Erythroblast (primary cell): ENCODE measurements around the gene SPARC.

Experiments
- DNase-seq, 2 experiments: peaks; one replicate each; lab custom pipeline; 2025; lab: John Stamatoyannopoulos, UW
- GATA1 ChIP-seq: IDR thresholded peaks from 2 replicates; pipeline ENCODE4 v1.6.1; 2011; ENCODE audit warnings: low read depth, mild to moderate bottlenecking, control low read depth, low read length, moderate library complexity
- POLR2A ChIP-seq: IDR thresholded peaks from 2 replicates; pipeline ENCODE4 v1.6.1; 2011; ENCODE audit warnings: mild to moderate bottlenecking, low read length

The SPARC gene

GRCh38 chr5:151646334-151646733 lies 40.4 kb downstream of the SPARC start:
- TF ChIP-seq POLR2A, result no peak
- no peak for TF ChIP-seq GATA1
- no peak for DNase-seq

GRCh38 chr5:151643388-151643787 lies 43.3 kb downstream of the SPARC start:
- TF ChIP-seq POLR2A (no peak), GATA1 (no peak)
- DNase-seq, result no peak

GRCh38 chr5:151642472-151643140 lies 44.1 kb downstream of the SPARC start:
- TF ChIP-seq POLR2A, result no peak
- TF ChIP-seq GATA1, result no peak
- DNase-seq, result no peak

GRCh38 chr5:151638619-151639018 lies 48.1 kb downstream of the SPARC start:
- TF ChIP-seq GATA1 (no peak), POLR2A (no peak)
- no peak for DNase-seq

- no peak for DNase-seq
- TF ChIP-seq POLR2A, result no peak
- TF ChIP-seq GATA1, result no peak
Measured at GRCh38 chr5:151637676-151638075, 49.0 kb downstream of the SPARC start.

- no peak for DNase-seq
- no peak for TF ChIP-seq POLR2A
- TF ChIP-seq GATA1, result no peak
Measured at GRCh38 chr5:151633892-151634291, 52.8 kb downstream of the SPARC start.

- no peak for DNase-seq
- TF ChIP-seq POLR2A (no peak), GATA1 (no peak)
Measured at GRCh38 chr5:151632941-151633340, 53.8 kb downstream of the SPARC start.

GRCh38 chr5:151632524-151632923 lies 54.2 kb downstream of the SPARC start:
- TF ChIP-seq POLR2A (no peak), GATA1 (no peak)
- DNase-seq, result no peak

- DNase-seq, result no peak
- TF ChIP-seq POLR2A, result no peak
- no peak for TF ChIP-seq GATA1
Measured at GRCh38 chr5:151631941-151632340, 54.8 kb downstream of the SPARC start.

- no peak for DNase-seq
- no peak for TF ChIP-seq POLR2A
- TF ChIP-seq GATA1, result no peak
Measured at GRCh38 chr5:151630088-151630487, 56.6 kb downstream of the SPARC start.

GRCh38 chr5:151628112-151628823 lies 58.4 kb downstream of the SPARC start:
- no peak for DNase-seq
- no peak for TF ChIP-seq POLR2A
- TF ChIP-seq GATA1, result no peak

- no peak for DNase-seq
- TF ChIP-seq POLR2A, result no peak
- no peak for TF ChIP-seq GATA1
Measured at GRCh38 chr5:151627650-151628049, 59.1 kb downstream of the SPARC start.

GRCh38 chr5:151625285-151625684 lies 61.4 kb downstream of the SPARC start:
- no peak for DNase-seq
- TF ChIP-seq POLR2A (no peak), GATA1 (no peak)

GRCh38 chr5:151624476-151624875 lies 62.2 kb downstream of the SPARC start:
- no peak for DNase-seq
- no peak for TF ChIP-seq POLR2A
- TF ChIP-seq GATA1, result no peak
